ENCODE measurements around the gene EXOG.

EXOG gene

DNA sequence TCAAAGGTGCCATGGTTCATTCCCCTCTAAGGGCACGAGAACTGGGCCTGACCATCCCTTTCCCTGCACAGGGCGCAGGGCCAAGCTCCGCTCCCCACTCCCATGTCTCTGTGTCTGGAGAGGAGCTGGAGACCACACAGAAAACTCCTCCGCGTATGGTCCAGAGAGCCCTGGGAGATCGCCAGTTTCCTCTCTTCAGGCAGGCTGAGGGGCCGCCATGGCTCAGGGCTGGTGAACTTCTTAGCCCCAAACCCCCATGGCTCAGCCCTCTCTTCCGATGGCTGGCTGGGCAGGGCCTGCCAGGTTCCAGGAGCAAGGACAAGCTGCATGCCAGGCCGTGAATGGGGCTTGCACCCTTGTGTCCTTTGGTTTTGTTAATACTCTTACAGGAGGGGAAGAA, 52.9 kb downstream of the EXOG start:
- no peak for DNase-seq

GRCh38 chr3:38549486-38549885, 53.3 kb downstream of the EXOG start:
- DNase-seq = no peak

DNA sequence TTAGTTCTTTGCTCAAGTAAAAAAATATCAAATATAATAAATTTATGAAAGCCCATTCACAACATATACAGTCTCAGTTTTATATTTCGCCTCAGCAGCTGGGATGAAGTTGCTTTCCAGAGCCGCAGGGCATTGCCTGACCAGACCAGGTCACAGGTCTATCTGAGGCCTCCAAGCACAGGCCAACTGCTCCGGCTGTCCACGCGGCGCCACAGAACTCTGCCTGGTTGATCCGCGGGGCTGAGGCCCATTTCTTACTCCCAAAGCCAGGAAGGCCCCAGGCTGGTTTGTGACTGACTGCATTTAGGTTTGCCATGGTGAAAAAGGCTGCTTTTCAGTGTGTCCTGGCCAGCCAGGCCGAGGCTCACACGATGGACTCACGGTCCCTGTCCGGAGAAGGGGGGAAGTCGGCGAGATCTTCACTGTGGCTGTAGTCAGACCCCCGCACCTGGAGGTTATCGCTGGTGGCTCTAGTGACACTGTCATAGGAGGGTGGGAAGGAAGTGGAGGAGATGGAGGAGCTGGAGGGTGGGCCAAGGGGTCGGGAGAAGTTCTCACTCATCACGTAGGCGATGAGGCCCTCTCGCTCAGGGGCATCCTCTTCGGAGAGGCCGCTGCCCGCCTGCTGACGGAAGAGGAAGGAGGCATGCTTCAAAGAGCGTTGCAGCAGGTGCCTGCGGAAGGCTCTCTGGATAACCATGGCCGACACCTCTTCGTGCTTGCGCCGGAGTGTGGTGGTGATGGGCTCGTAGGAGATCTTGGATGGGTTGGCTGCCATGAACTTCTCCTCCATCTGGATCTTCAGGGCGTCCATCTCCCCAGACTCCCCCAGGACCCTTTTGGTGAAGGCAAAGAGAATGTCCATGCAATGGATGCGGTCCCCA, 54.1 kb downstream of the EXOG start:
- DNase-seq = no peak

DNA sequence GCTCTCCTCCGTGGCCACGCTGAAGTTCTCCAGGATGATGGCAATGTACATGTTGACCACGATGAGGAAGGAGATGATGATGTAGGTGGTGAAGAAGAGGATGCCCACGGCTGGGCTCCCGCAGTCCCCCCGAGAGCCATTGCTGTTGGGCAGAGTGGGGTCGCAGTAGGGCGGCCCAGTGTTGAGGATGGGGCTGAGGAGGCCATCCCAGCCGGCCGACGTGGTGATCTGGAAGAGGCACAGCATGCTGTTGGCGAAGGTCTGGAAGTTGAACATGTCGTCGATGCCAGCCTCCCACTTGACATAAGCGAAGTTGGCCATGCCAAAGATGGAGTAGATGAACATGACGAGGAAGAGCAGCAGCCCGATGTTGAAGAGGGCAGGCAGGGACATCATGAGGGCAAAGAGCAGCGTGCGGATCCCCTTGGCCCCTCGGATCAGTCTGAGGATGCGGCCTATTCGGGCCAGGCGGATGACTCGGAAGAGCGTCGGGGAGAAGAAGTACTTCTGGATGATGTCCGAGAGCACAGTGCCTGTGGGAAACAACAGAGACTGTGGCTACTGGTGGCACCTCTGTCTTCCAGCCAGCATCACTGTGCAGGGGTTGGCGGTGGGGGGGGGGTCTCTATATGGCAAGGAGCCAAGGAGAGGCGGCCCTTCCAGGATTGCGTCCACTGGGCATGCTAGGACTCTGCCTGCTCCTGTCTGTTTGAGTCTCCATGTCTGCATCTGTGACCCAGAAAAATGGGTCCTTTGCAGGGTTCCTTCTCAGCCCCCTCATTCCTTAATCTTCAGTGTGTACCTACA, 55.1 kb downstream of the EXOG start:
- DNase-seq = no peak

- DNase-seq = no peak
These were observed 56.2 kb downstream of the EXOG start for GRCh38 chr3:38552364-38552763.

GRCh38 chr3:38553071-38553470, 56.9 kb downstream of the EXOG start:
- no peak for DNase-seq

- no peak for DNase-seq
These were observed 58.1 kb downstream of the EXOG start for GRCh38 chr3:38554127-38554827.

DNA sequence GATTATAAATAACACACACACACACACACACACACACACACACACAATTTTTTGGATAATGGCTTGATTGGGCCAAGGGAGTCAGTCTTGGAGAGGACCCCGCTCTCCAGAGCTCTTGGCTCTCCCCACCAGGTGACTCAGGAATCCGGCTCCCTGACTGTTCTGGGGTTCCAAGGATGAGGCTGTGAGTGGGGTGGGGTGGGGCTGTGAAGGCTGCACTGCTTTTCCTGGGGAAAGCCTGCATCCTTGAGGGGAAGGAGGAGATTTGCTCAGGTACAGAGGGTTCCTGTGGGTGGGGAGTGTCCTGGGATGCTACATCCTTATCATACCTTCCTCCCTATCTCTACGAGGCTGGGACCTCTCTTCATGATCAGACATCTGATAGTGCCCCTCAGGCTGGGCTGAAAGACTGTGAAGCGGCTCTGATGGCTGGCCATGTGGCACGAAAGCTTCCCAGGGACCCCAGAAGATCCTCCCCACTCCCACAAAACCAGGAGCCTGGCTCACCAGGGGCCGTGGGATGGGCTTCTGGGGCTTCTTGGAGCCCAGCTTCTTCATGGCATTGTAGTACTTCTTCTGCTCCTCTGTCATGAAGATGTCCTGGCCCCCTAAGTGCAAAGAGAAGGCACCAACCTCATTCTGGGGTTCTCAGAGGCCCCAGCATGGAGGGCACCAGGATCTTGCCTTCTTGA, 59.2 kb downstream of the EXOG start:
- no peak for DNase-seq

GRCh38 chr3:38555926-38556325, 59.8 kb downstream of the EXOG start:
- no peak for DNase-seq

GRCh38 chr3:38556640-38557358, 60.7 kb downstream of the EXOG start:
- no peak for DNase-seq

DNA sequence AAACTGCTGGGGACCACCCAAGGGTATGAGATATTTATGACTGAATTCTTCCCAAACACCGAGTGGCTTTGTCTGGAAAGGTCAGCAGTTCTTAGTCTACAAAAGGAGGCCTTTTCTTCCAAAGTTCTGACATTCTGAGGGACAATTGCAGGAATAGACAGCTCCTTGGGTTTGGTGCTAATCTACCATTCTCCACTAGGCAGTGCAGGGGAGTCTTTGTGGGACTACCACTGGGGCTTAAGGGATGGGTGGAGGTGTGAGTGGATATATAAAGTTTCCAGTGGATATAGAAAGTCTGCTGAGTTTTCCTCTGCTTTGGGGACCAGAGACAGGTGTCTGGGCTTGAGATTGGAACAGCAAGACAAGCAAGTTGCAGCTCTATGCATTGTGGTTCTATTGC, 62.7 kb downstream of the EXOG start:
- no peak for DNase-seq

- DNase-seq = no peak
These were observed 64.1 kb downstream of the EXOG start for GRCh38 chr3:38560284-38560683.

DNA sequence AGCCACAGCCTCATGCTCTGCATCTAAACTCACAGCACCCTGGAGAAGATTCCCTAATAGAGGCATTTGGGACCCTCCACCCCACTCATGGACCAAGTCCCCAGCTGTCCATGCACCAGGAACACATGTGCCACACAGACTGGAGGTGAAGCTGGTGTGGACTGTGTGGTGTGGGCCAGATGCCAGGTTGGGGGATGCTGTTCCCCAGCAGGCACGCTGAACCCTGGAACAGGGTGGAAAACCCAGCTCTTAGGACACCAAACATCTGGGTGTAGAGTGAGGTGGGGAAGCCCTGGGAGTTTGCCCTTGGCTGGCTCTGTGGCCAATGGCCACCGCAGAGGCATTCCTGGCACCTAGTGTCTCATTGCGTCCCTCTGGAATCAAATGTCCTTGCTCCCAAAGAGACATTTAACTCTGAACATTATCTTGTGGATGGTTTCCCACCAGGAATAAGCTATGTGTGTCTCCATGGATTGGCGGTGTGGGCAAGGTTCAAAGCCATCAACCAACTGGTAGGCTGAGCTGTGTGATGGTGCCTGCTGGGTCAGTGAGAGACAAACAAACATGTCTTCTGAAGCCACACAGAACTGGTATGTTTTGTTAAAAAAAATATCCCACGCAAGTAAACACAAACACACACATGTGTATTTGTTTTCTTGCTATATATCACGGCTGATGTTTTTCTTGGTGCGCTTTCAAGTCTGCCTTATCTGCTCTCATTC, 65.0 kb downstream of the EXOG start:
- DNase-seq = no peak

DNA sequence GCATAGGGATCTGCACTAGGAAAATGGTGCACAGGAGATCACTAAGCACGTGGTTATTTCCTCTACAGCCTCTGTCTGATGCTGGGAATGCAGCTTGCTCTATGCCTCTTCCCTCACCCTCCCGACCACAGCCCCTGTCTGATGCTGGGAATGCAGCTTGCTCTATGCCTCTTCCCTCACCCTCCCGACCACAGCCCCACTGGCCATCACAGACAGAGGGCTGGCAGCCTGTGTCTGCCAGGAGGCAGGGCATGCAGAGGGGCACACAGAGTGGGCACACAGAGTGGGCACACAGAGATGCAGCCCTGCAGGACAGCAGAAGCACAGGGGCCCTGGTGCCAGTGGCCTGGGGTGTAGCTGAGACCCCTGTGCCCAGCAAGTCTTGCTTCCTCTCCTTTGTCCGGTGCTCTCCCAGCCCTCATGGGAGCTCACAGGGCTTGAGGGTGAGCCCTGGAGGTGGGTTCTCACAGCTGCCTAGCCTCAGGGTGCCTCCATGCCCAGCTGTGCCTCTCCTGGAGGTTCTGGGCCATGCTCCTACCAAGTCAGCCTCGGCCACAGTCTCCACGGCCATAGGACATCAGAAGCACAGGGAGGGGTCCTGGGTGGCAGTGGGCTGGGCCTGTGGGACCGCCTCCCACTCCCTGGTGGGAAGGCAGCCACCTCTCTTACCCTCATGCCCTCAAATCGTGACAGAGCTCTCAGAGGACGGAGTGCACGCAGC, 65.8 kb downstream of the EXOG start:
- no peak for DNase-seq

DNA sequence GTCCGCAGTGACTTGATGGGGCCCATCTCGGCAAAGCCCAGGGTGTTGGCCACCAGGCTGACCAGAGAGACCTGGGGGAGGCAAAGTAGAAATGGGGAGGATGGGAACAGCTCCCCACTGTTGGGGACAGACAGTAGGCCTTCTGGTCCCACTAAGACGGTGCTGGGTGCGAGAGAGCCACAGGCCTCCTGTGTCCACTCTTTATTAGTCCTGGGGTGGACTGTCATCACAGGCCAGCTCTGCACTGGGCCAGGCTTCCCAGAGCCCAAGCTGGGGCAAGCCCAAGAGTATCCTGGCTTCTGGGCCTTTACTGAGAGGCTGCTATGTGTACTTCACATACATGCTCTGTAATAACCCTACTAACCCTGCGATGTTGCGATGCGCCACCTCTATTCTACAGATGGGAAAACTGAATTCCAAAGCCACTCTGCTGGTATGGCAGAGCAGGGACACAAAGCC, 66.4 kb downstream of the EXOG start:
- DNase-seq = no peak

DNA sequence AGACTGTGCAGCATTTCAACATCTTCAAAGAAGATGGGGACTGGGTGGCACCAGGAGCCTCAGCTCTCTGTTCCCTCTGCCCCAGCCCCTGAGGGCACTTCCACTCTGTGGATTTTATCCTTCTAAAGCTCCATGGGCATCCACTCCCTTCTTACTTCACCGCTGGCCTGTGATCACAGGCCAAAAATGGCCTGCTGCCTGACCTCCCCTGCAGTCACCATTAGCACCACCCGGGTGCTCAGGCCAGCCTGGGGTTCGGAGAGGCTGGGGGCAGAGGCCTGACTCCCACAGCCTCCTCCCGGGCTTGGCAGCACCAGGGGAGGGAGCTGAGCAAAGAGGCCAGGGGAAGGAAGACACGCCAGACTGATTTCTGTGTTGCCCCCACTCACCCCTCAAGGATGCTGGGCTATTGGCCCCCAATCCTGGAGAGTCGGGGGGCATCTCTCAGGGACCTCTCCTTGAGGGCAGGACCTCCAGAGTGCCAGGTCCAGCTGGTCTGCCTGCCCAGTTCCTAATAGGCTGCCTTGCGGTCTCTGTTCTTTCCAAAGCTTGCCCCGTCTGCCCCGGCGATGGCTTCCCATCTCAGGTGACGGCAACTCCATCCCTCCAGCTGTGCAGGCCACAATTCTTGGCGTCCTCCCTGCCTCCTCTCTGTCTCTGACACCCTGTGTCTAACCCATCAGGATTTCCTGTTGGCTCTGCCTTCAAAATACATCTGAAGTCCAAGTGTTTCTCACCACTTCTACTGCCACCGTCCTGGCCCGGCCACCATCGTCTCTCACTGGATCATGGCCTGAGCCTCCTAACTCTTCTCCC, 67.1 kb downstream of the EXOG start:
- no peak for DNase-seq

GRCh38 chr3:38563886-38564270, 67.7 kb downstream of the EXOG start:
- DNase-seq = no peak

- no peak for DNase-seq
These were observed 68.6 kb downstream of the EXOG start for GRCh38 chr3:38564631-38565338.
